ENCODE data around the gene RAD51.

GRCh38 chr15:40773902-40774301 is 78.9 kb downstream of the RAD51 start:
- TF ChIP-seq EZH2phosphoT487 (IDR thresholded peaks at IDR 0.05; ENCODE audit: low read length), result no peak
- TF ChIP-seq CTCF (IDR thresholded peaks at IDR 0.05; ENCODE audit: low read length), result no peak

Measured in MM.1S (cell line).